GM21786 (cell line): Measurements from ENCODE around the gene TLE3.

Experiments
- ATAC-seq: cut with Tn5 transposase; IDR thresholded peaks from one replicate; pipeline ENCODE4 v1.9.1; 2021; ENCODE audit not compliant: unreplicated experiment

The TLE3 gene

DNA sequence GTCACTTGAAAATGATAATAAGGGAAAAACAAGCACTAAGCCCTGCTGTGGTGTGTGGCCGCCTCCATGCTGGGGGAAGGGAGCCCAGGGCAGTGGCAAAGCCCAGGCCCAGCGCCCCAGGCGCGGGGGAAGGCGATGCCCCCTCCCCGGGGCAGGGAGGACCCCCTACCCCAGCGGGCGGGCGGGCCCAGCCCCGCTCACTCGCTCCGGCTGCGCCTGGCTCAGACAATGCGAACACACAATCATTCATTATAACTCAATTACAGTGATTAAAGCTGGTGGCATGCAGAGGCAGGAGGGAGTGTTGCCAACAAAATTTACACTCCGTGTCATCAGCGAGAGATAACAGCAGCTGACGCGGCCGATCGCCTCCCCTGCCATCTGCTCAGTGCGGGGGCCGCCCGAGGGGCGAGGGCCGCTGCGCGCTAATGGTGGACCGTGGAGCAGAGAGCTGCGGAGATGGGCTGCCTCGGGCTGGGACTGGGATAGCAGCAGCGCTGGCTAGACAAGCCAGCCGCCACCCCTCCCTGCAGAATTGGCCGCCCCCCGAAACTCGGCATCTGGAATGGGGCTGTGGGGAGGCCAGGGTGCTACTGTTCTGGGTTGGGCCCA, 64.1 kb downstream of the TLE3 start:
- no peak for ATAC-seq

DNA sequence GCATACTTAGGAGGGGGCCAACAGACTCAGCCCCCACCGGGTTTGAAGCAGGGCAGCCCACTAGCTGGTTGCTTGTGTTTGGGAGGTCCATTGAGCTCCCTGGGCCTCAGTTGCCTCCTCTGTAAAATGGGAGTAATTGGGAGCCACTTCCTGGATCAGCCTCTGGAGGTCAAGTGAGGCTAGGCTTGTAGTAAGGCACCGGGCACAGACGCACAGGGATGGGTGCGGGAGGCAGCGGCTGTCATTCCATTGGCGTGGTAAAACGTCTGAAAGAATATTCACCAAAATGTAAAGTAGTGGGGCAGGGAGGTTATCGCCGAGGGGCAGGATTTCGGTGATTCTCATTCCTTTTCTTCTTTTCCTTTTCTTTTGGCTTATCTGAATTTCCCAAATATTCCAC, 64.6 kb downstream of the TLE3 start:
- no peak for ATAC-seq

DNA sequence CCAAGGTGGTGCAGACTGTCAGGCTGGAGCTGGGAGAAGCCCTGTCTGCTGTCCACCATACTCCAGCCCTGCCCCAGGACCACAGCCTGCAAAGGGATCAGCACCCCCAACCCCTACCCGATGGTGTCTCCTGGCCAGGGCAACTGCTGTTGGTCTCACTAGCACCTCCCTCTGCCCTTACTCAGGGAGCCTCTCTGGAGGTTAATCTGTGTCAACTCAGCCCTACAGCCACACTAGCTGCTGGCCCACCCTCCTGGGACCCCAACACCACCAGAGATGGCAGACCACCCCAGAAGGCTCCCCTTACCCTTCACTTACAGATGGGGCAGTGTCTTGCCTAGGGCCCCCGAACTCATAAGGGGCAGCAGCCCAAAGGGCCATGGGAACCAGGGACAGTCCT, 65.2 kb downstream of the TLE3 start:
- no peak for ATAC-seq

DNA sequence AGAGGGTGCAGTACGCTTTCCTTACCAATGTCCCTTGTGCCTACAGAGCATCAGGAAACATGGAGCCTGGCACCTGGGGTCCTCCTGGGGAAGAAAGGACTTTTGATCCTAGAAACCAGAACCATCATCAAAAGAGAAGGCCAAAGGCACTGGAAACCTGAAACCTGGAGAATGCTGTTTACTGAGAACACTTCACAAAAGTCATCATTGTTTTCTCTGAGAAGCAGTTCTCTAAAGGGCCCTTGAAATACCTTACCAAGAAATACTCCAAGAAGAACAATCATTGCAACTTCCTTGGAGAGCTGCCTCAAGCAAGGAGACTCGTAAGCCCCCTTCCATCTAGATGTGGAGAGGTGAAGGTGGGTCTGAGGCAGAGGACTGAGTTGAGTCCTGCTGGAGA, 66.0 kb downstream of the TLE3 start:
- no peak for ATAC-seq

DNA sequence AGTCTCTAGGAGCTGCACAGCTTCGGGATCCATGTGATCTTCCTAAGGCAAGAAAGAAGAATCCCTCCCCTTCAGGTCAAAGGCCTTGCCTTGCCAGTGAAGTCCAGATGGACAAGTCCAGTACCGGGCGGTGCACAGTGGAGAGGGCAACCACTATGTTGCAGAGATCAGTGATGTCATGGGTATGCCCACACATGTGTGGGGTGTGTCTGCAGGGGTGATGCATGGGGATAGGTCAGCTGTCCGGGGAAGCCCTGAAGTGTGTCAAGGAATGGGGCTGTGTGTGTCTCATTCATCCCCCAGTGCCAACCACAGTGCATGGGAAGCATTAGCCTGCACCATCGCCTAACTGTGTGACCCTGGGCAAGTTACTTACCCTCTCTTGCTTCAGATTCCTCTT, 66.5 kb downstream of the TLE3 start:
- ATAC-seq = no peak

DNA sequence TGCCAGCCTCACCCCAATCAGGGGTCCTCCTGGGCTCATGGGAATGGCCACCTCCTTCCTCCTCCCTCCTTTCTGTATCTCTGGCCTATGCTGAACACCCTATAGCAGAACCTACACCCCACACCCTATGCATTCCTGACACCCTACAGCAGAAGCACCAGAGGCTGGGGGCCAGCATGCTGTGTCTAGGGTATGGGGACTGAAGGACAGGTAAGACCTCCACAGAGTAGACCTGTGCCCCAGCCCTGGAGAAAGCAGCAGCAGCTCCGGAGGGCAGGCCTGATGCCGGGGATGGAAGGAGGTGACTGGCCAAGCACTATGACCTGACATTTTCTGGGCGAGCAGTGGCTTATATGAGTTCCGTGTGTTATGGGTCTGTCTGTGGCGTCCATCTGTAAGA, 66.9 kb downstream of the TLE3 start:
- ATAC-seq = no peak

DNA sequence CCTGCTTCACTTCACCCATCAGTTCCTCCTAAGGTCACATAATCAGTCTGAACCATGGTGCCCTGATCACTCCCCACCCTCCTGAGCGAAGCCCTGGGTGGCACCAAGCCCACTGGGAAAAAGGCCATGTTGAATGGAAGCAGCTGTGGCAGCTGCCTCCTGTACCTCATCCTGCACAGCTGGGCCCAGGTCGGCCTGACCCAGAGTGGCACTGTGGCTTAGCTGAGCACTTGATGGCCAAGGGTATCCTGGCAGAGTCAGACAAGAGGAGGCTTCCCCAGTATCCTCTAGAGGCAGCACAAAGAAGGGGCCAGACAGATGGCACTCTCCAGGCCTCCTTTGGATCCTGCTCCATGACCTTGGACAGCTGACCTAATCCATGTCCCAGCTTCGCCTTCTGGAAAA, 68.4 kb downstream of the TLE3 start:
- ATAC-seq = no peak

DNA sequence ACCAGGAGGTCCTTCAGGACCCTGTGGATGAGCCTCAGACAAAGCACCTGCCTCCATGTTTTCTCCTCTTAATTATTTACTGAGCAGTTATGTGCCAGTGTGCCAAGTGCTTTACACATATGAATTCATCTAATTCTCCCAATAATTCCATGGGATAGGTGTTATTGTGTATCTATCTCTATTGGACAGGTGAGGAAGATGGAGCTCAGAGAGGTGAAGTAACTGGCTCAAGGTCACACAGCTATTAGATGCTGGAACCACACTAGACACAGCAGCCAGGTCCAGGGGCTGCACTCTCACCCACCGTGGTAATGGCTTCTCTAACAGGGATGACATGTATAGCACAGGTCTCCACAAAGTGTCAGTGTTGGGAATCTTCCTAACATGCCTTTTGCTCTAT, 70.2 kb downstream of the TLE3 start:
- ATAC-seq = no peak

DNA sequence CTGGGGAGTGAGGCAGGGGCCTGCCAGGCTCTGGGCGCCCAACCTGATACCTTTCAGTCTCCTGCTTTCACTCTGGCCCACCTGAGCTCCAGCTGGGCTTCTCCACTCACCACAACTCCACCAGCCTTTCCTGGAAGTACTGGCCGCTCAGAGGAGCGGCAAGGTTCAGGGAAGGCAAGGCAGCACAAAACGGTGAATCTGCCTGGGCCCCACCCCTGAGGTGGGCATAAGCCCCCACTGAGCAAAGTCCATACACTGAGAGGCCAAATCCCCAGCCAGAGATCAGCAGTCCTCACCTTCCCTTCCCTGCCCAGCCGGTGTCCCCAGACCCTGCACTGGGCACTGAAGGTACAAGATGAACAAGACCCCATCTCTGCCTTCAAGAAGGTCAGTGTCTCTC, 70.7 kb downstream of the TLE3 start:
- no peak for ATAC-seq

DNA sequence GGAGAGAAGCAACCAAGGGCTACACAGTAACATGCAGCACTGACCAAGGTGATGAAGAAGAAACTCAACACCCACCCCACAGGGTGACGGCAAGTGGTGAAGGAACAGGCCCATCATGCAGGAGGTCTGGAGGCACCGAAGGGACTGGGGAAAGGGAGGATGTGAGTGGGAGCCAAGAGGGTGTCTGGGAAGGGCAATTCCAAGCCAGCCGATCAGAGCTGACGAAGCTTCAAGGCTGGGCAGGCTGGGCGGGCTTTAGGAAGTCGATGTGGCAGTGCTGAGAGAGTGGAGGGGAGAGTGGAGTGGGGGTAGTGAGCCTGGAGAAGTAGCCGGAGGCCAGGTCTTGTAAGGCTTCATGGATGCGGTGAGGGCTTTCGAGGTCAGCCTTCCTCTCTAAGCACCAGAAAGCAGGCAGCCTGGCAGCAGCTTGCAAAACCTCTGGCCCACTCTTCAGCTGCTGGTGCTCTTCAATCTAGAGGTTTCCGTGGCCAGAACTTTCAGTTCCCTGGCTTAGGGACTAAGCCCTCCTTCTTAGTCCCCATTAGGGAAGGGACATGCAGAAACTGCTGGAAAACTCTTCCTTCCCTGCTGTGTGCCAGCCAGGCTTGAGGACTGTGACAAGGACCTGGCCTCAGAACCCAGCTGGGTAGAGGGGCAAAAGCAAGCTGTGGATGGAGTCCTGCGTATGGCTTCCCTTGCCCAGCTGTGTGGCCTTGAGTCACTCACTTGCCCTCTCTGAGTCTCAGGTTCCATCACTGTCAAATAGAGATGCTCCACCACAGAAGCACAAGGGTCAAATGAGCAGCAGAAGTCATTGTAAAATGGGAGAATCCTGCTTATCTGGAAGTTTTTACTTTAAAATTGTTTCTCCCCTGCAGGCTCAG, 72.1 kb downstream of the TLE3 start:
- ATAC-seq = no peak

DNA sequence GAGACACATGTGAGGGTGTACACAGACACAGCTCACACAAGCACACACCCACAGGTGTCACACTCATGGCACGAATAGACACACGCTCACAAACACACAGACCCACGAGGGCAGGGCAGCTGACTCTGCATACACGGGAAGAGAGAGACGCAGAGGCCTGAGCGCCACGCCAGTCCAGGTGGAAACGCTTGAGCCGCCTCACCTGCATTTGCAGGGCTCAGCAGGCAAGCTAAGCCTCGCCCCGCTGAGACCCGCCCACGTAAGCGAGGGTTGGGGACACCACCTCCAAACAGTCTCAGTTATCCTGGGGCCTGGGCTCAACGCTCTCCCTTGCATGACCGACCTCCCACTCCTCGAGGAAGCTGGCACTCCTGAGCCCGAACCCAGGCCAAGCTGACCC, 73.2 kb downstream of the TLE3 start:
- ATAC-seq = no peak

DNA sequence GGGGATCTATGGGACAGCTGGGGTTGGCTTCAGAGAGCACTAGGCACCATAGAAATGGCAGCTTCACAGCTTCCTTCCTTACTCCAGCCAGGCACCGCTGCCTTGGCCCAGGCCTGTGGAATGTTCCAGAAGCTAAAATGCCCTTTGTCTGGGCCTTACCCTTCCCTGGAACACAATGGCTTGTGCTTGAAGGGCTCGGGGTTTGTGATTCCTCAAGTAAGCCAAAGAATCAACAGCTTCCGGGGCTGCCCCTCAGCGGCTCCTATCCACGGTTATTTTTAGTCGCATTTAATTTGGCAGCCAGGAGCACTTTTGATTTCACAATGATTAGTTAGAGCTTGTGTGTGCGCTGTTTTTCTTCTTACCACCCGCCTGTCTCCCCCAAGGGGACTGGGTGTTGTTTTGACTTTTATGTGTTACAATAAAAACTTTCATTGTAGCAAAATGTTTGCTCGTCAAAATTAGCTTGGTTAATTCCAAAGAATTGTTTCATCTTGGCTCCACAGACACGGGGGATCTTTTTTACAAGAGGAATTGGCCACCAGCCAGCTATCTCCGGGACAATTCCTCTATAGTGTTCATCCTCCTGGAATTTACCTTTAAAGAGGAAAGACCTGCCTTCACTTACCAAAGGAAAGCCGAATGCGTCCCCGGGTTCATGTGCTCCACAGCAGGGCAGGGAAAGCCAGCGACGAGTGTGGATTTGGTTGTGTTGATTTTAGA, 73.8 kb downstream of the TLE3 start:
- ATAC-seq = no peak

DNA sequence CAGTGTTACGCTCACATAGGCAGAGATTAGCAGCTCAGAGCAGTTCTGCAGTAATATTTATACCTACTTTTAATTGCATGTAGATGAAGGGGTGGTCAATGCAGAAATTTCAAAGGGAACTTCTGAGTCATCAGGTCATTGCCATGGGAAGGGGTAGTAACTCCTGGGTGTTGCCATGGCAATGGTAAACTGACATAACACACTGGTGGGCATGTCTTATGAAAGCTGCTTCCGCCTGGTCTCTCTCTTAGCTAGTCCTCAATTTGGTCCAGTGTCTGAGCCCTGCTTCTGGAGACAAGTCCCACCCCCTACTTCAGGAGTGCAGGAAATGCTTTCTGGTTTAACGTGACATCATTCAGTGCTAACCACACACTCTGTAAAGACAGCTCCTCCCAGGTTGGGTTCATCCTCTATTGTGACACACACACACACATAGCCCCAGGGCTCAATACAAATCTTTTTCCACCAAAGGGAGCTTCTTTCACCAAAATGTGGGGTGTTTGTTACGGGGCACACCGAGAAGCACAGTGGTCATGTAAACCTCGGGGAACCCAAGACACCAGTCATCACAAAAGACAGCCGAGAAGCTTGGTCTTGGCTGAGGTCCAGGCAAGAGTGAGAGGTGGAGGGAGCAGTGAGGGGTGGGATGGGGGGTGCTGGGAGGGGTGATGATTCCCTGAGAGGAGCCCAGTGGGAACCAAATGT, 74.5 kb downstream of the TLE3 start:
- peak; percentile 83 for ATAC-seq

DNA sequence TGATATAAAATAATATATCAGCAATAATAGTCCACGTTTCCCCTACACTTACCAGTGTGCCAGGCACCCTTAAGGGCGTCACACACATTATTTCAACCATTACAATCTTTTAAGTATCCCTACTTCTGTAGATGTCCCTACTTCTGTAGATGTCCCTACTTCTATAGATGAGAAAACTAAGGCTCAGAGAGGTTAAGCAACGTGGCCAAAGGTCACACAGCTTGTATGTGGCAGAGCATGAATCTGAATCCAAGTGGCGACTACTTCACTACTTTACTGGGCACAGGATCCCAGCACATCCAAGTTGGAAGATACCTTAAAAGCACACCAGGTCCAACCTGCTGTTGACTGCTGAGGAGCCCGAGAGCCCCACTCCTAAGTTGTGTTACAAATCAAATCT, 77.5 kb downstream of the TLE3 start:
- ATAC-seq = no peak

DNA sequence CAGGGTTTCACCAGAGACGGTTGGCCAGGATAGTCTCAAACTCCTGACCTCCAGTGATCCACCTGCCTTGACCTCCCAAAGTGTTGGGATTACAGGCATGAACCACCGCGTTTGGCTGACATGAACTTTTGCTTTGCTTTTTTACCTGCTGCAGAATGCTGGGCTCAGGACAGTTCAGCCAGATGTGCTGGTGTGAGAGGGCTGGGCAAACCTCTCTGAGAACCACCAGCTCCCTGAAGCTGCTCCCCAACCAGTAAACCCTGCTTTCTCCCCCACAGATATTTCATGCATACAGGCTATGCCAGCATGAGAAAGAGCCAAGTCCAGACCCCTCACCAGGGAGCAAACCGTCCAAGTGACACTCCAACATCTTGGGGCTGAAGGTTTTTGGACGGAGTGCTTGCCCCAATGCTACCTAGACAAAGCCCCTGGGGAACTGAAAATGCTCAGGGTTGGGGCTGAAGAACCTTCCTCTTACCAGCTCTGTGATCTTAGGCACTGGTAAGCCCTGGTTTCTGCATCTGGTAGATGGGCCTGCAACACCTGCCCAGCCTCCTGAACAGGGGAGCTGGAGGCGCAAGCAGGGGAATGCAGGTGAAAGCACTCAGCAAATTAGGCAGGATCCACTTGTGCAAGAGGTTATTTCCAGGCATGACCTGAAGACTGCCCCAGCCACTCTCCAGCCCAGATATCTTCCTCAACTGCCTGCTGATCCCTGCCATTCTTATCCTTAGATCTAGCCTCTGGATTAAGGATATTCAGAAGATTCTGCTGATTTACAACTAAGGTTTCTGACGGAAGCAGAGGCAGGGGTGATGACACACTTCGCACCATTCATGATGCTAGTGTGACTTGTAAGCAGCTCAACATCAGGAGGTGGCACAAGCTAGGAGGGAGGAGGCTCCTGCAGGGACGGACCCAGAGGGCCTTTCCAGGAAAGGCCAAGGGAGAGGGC, 78.8 kb downstream of the TLE3 start:
- ATAC-seq = no peak

DNA sequence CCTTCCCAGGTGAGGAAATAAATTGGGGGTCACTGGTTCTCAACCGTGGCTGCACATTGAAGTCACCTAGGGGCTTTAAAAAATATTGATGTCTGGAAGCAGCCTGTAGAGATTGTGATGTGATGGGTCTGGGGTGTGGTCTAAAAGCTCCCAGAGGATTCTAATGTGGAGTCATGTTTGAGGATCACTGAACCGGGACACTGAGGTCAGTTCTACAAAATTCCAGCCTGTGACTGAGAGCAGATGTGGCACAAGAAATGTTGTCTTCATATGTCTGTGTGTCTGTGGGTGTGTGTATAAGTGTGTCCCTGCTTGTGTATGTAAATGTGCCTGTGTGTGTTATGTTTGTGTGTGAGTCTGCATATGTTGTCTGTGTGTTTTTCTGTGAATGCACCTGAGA, 79.9 kb downstream of the TLE3 start:
- no peak for ATAC-seq

DNA sequence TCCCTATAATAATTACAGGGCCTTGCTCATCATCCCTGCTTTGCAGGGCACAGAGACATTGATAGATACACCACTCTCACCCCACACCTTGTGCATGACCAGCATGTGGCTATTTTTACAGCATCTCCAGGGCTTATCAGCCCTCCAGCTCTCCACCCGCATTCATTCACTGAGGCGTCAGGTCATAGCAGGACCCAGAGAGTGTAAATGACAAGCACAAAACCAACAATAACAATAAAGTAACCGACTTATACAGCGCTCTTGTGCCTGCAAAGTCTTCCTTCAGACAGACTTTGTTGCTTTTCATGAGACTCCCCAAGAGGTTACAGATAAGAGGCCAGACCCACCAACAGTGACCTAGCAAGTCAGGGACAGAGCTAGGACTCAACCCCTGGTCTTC, 80.7 kb downstream of the TLE3 start:
- ATAC-seq = no peak

DNA sequence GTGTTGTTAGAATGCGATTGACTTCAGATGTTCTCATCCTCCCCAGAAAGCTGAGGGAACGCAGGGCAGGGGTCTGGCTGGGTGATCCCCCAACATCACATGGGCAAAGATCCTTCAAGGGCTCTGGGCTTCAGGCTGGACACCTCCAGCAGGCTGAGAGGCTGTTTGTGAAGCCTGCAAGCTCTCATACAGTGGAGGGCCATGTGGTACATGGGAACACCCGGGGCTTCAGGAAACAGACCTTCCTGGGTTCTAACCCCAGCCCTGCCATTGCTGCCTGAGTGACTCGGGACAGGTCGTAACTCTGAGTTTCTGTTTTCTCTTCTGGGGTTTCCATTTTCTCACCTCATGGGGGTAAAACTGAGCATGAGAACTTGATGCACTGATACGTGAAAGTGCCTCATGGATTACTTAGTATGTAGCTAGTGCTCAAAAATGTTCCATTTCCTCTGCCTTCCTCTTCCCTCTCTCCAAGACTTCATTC, 81.2 kb downstream of the TLE3 start:
- ATAC-seq = peak; percentile 32

DNA sequence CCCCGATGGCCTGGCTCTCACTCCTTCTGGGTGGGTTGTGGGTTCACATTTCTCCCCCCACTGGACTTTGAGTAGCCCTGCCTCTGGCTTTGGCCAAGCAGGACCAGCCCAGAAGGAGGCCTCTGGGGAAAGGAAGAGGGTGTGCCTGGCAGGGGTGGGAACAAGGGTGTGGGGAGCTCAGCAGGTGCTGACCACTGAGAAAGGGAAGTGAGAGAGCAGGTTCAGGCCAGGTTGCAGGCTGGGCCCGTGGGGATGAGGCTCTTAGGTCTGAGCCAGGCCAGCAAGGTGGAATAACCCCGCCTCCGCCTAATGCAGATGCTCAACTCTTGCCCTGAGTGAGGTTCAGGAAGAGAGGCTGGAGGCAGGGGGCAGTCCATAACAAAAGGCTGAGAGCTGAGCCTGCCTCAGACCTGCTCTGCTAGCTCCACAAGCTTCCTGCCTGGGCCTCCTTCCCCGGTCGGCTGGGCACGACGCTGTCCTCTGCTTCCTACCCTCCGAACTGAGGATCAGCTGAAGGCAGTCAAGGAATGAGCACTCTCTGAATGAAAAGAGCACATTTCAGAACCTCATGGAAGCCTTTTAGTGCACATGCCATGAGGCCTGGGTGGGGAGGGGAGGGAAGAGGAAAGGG, 82.7 kb downstream of the TLE3 start:
- ATAC-seq = peak; percentile 81

DNA sequence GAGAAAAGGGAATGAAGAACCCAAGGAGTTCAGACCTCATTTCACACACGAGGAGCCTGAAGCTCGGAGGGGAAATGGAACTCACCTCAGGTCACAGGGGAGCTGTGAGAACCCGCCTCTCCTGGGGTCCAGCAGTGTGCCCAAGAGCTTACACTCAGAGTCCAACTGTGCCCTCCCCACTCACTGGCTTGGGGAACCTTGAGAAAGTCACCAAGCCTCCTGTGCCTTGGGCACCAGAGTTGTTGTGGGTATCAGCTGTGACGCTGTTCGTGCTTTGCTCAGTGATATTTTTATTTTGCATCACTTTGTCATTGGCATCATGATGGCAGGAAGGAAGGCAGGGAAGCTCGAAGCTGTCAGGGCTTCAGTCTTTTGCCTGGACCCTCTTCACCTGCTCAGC, 83.4 kb downstream of the TLE3 start:
- ATAC-seq = no peak
